HepG2 (cell line): Measurements from ENCODE around the gene SNHG17. TPM values are rescaled to one million over a fixed set of nuclear protein-coding genes. Genes with fewer than 3 reads are reported as not detected.

ENCODE experiments used
- ATF2 ChIP-seq: sonication (generic); formaldehyde crosslinking; IDR thresholded peaks from 2 replicates; pipeline ENCODE4 v1.4.0; 2020; ENCODE audit warnings: missing genetic modification reagents
- DMTF1 ChIP-seq: sonication (generic); formaldehyde crosslinking; IDR thresholded peaks from 2 replicates; pipeline ENCODE4 v1.4.0; 2020; ENCODE audit warnings: mild to moderate bottlenecking, missing genetic modification reagents
- GPBP1L1 ChIP-seq: sonication (generic); formaldehyde crosslinking; IDR thresholded peaks from 2 replicates; pipeline ENCODE4 v1.5.0; 2020; ENCODE audit warnings: mild to moderate bottlenecking, missing genetic modification reagents
- JUNB ChIP-seq: sonication (generic); formaldehyde crosslinking; IDR thresholded peaks from 2 replicates; pipeline ENCODE4 v1.8.0; 2022; ENCODE audit warnings: missing genetic modification reagents, mild to moderate bottlenecking, borderline replicate concordance
- JUND ChIP-seq: sonication (generic); formaldehyde crosslinking; IDR thresholded peaks from 2 replicates; pipeline ENCODE4 v1.8.0; 2022; ENCODE audit warnings: mild to moderate bottlenecking, missing genetic modification reagents
- LRRFIP1 ChIP-seq: sonication (generic); formaldehyde crosslinking; conservative IDR thresholded peaks from 2 replicates; pipeline ENCODE4 v1.4.0; 2020; ENCODE audit warnings: missing genetic modification reagents
- MAFK ChIP-seq, 2 experiments: IDR thresholded peaks in 1 of 2; conservative IDR thresholded peaks in 1 of 2; 2 replicates each; pipeline ENCODE4 v1.6.1; 2011; ENCODE audit warnings: improper control_type of control experiment in 2 of 2, low read length in 2 of 2
- MTA1 ChIP-seq: sonication (generic); formaldehyde crosslinking; IDR thresholded peaks from 2 replicates; pipeline ENCODE4 v1.4.0; 2020; ENCODE audit warnings: missing genetic modification reagents, mild to moderate bottlenecking, borderline replicate concordance
- RBM22 ChIP-seq: fragments of 200-400 bp; formaldehyde crosslinking; optimal IDR thresholded peaks from 2 replicates; pipeline ENCODE3; 2017; ENCODE audit warnings: mild to moderate bottlenecking, low read length, moderate library complexity
- RELA ChIP-seq: sonication (generic); formaldehyde crosslinking; IDR thresholded peaks from 2 replicates; pipeline ENCODE4 v1.4.0; 2020; ENCODE audit warnings: missing genetic modification reagents
- SNRNP70 ChIP-seq: fragments of 200-400 bp; formaldehyde crosslinking; IDR thresholded peaks from 2 replicates; pipeline ENCODE4 v1.6.1; 2017; ENCODE audit warnings: mild to moderate bottlenecking, low read depth, low read length, moderate library complexity
- SOX13 ChIP-seq, 3 experiments: fragments of 450-650 bp in 1 of 3; sonication (generic) in 1 of 3; formaldehyde crosslinking in 1 of 3; IDR thresholded peaks in 2 of 3; conservative IDR thresholded peaks in 1 of 3; 2 replicates each; pipeline versions ENCODE4 v1.5.0 to v1.6.1; 2016 to 2020; ENCODE audit warnings: antibody characterized with exemption in 1 of 3, mild to moderate bottlenecking in 1 of 3, missing compliant biosample characterization in 1 of 3, missing genetic modification reagents in 1 of 3, moderate library complexity in 1 of 3
- SRSF4 ChIP-seq: fragments of 200-400 bp; formaldehyde crosslinking; IDR thresholded peaks from one replicate; pipeline ENCODE4 v1.6.1; 2018; ENCODE audit warnings: mild to moderate bottlenecking, low read depth, low read length, moderate library complexity; ENCODE audit not compliant: poor library complexity, severe bottlenecking
- YEATS4 ChIP-seq: sonication (generic); formaldehyde crosslinking; IDR thresholded peaks from 2 replicates; pipeline ENCODE4 v1.4.0; 2020; ENCODE audit warnings: missing genetic modification reagents, borderline replicate concordance
- ZNF124 ChIP-seq: sonication (generic); formaldehyde crosslinking; IDR thresholded peaks from 2 replicates; pipeline ENCODE4 v1.4.0; 2020; ENCODE audit warnings: missing genetic modification reagents
- ZNF343 ChIP-seq: sonication (generic); formaldehyde crosslinking; IDR thresholded peaks from 2 replicates; pipeline ENCODE4 v1.4.0; 2020; ENCODE audit warnings: mild to moderate bottlenecking, missing genetic modification reagents
- ZNF446 ChIP-seq: sonication (generic); formaldehyde crosslinking; IDR thresholded peaks from 2 replicates; pipeline ENCODE4 v1.5.0; 2020; ENCODE audit warnings: mild to moderate bottlenecking, missing genetic modification reagents
- ZNF468 ChIP-seq: sonication (generic); formaldehyde crosslinking; IDR thresholded peaks from 2 replicates; pipeline ENCODE4 v1.8.0; 2022; ENCODE audit warnings: mild to moderate bottlenecking, moderate library complexity, missing genetic modification reagents
- ZSCAN12 ChIP-seq: sonication (generic); formaldehyde crosslinking; IDR thresholded peaks from 2 replicates; pipeline ENCODE4 v1.9.0; 2021; ENCODE audit warnings: mild to moderate bottlenecking, missing genetic modification reagents
- polyA plus RNA-seq, 8 experiments: library from polyadenylated mRNA; depleted of rRNA in 3 of 8; stranded (reverse) in 7 of 8; unstranded in 1 of 8; fragments of >200 nt; fragmentation: Illumina TruSeq in 4 of 8; extraction: Trizol in 4 of 8; gene quantifications; 2 replicates each; pipeline versions ENCODE4 v1.2.1 to v1.2.3, GENCODE V29; 2011 to 2016; ENCODE audit warnings: low read depth in 4 of 8, missing spikeins in 1 of 8, mixed read lengths in 1 of 8; ENCODE audit not compliant: insufficient read depth in 1 of 8
- total RNA-seq, 5 experiments: library from RNA; depleted of rRNA; stranded (reverse); fragments of >200 nt; fragmentation: Illumina TruSeq; extraction: Trizol; gene quantifications; 2 replicates each; pipeline ENCODE4 v1.2.3, GENCODE V29; 2016; ENCODE audit warnings: low read depth in 1 of 5

SNHG17 gene
- total and polyA plus RNA-seq, 2 of the 13 experiments (the other 11 are each of a cell fraction or from before 2014, with no cell fraction given): 26.2 to 41.2 TPM

GRCh38 chr20:38434770-38435554 lies at the start of gene SNHG17 (continued):
- TF ChIP-seq SNRNP70 (no peak), RELA (CRISPR knock-in tag) (peak; percentile 95), ZSCAN12 (CRISPR knock-in tag) (peak; percentile 95), ZNF468 (CRISPR knock-in tag) (peak; percentile 94; the same call in 1 of the 2 replicates), ZNF343 (CRISPR knock-in tag) (peak; percentile 99), YEATS4 (CRISPR knock-in tag) (peak; percentile 100), SOX13 (IDR thresholded peaks at IDR 0.05) (peak; percentile 64; the same call in 1 of the 2 replicates), SOX13 (CRISPR knock-in tag; conservative IDR thresholded peaks at IDR 0.05 in 1 of 2, IDR thresholded peaks at IDR 0.05 in 1 of 2) (peak; percentile 70 to 86; a peak in 2 of 4 replicates), ZNF446 (CRISPR knock-in tag) (peak; percentile 93), DMTF1 (peak; percentile 96), SRSF4 (no peak), RBM22 (peak; percentile 92), ATF2 (CRISPR knock-in tag) (peak; percentile 98), GPBP1L1 (CRISPR knock-in tag) (no peak), JUNB (CRISPR knock-in tag) (peak; percentile 93), MTA1 (CRISPR knock-in tag) (peak; percentile 99), JUND (CRISPR knock-in tag) (peak; percentile 86), MAFK (conservative IDR thresholded peaks at IDR 0.05 in 1 of 2, IDR thresholded peaks at IDR 0.05 in 1 of 2; ENCODE audit: low read length in 2 of 2) (peak; percentile 29 to 46; a peak in 2 of 4 replicates), ZNF124 (peak; percentile 98), LRRFIP1 (CRISPR knock-in tag) (peak; percentile 86)
